OCI-LY7 (cell line): Measurements from ENCODE around the gene VWA5B1. TPM values are rescaled to one million over a fixed set of nuclear protein-coding genes. Genes with fewer than 3 reads are reported as not detected.

ENCODE experiments used
- BruUV-seq: library from RNA; stranded (reverse); fragments of 400-500 nt; replicated peaks from 2 replicates; lab custom pipeline; 2021; lab: Mats Ljungman, UMichigan
- CTCF ChIA-PET: fragments of 300-600 bp; sonication (Branson Sonifier 250); formaldehyde crosslinking; loops from one replicate; lab custom pipeline; 2022; ENCODE audit warnings: antibody characterized with exemption; ENCODE audit not compliant: unreplicated experiment; lab: Charles Lee
- POLR2A ChIA-PET: fragments of 300-600 bp; sonication (Branson Sonifier 250); formaldehyde crosslinking; loops from one replicate; lab custom pipeline; 2022; ENCODE audit warnings: antibody characterized with exemption; lab: Charles Lee
- DNase-seq: peaks from one replicate; pipeline ENCODE4 v3.0.0-alpha.2; 2015; ENCODE audit warnings: low spot score
- H2AFZ ChIP-seq: fragments of 200-600 bp; sonication (generic), shearing (Covaris generic); 2 replicates; pipeline ENCODE4 v1.6.1; 2014; ENCODE audit warnings: mild to moderate bottlenecking, antibody characterized with exemption, low read length, moderate library complexity
- H3K27ac ChIP-seq: fragments of 200-600 bp; sonication (generic); 2 replicates; pipeline ENCODE4 v1.5.1; 2014; ENCODE audit warnings: mixed run types, low read depth, mild to moderate bottlenecking, moderate library complexity, low read length, inconsistent platforms; ENCODE audit not compliant: poor library complexity, severe bottlenecking
- H3K36me3 ChIP-seq: fragments of 200-600 bp; sonication (generic); 2 replicates; pipeline ENCODE4 v1.6.1; 2014; ENCODE audit warnings: mild to moderate bottlenecking, antibody characterized with exemption, low read length, moderate library complexity, mixed read lengths; ENCODE audit not compliant: insufficient read depth
- H3K4me1 ChIP-seq: fragments of 200-600 bp; sonication (generic); 2 replicates; pipeline ENCODE4 v1.5.1; 2014; ENCODE audit warnings: mild to moderate bottlenecking, low read length; ENCODE audit not compliant: insufficient read depth, poor library complexity, severe bottlenecking
- H3K4me2 ChIP-seq: fragments of 200-600 bp; sonication (generic); 2 replicates; pipeline ENCODE4 v1.6.1; 2014; ENCODE audit warnings: mild to moderate bottlenecking, low read length
- H3K4me3 ChIP-seq: fragments of 200-600 bp; sonication (generic); 2 replicates; pipeline ENCODE4 v1.5.1; 2014; ENCODE audit warnings: mild to moderate bottlenecking, low read depth, low read length; ENCODE audit not compliant: poor library complexity, severe bottlenecking
- H3K79me2 ChIP-seq: fragments of 200-600 bp; sonication (generic); 2 replicates; pipeline ENCODE4 v1.6.1; 2016; ENCODE audit warnings: low read depth, mild to moderate bottlenecking, low read length, moderate library complexity, mixed read lengths; ENCODE audit not compliant: insufficient read depth
- H3K9me2 ChIP-seq: fragments of 200-600 bp; sonication (generic); 2 replicates; pipeline ENCODE4 v1.6.1; 2016; ENCODE audit warnings: mild to moderate bottlenecking, low read length, mixed read lengths; ENCODE audit not compliant: insufficient read depth
- H3K9me3 ChIP-seq: fragments of 200-600 bp; sonication (generic); 2 replicates; pipeline ENCODE4 v1.6.1; 2014; ENCODE audit warnings: mild to moderate bottlenecking, mixed run types, low read length, mixed read lengths
- H4K20me1 ChIP-seq: fragments of 200-600 bp; sonication (generic); 2 replicates; pipeline ENCODE4 v1.6.1; 2014; ENCODE audit warnings: mild to moderate bottlenecking, antibody characterized with exemption, low read length, moderate library complexity, mixed read lengths; ENCODE audit not compliant: insufficient read depth
- CTCF ChIP-seq: fragments of 200-600 bp; sonication (generic); conservative IDR thresholded peaks from 2 replicates; pipeline ENCODE4 v1.5.1; 2014; ENCODE audit warnings: mild to moderate bottlenecking, antibody characterized with exemption, low read length, moderate library complexity, mixed read lengths
- EZH2phosphoT487 ChIP-seq: fragments of 200-600 bp; sonication (generic); IDR thresholded peaks from 2 replicates; pipeline ENCODE4 v1.6.1; 2018; ENCODE audit warnings: low read depth, borderline replicate concordance, mild to moderate bottlenecking, mixed run types, antibody characterized with exemption, low read length, moderate library complexity, mixed read lengths
- intact Hi-C: fragments of 100-400 bp; cut with micrococcal nuclease; formaldehyde crosslinking; loops from one replicate; pipeline ENCODE4 v1.10.0; 2022; ENCODE audit not compliant: unreplicated experiment
- total RNA-seq, 2 experiments: library from RNA; depleted of rRNA in 1 of 2; stranded (reverse); fragments of >200 nt in 1 of 2; shearing (Covaris generic) in 1 of 2; gene quantifications; 2 replicates each; pipeline ENCODE4 v1.2.3, GENCODE V29; 2014 to 2022

The VWA5B1 gene
- total RNA-seq, 2 experiments from 2014 or later = 0.19 to 0.25 TPM

DNA sequence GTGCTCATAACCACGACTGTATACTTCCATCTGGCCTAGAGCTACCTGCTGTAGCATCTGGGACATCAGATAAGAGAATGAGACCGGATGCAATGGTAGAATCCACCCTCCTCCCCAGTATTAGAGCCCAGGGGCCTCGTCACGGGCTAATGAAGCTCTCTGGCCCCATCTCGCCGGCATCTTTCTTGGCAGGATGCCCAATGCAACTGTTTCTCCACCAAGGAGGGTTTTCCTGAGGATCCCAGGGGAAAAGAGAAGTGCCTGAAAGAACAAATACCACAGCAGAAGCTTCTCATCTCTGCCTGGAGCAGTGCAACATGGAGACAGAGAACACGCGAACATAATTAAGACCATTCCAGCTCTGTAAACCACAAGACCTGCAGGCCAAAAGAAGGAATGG lies 80.0 kb downstream of the VWA5B1 start:
- ChIA-PET POLR2A (interaction anchor here (1.1 kb wide), 1 partner anchor 13 kb away, joined by 3 read pairs; no protein-coding TSS in a partner anchor), CTCF (no interaction called here)
- no peak overlapping the region for H3K4me2 ChIP-seq
- no peak for DNase-seq
- no peaks in the 10 kb centered on the region for H4K20me1 ChIP-seq
- peaks cover 17% of the 10 kb centered on the region for H3K4me1 ChIP-seq
- H3K36me3 ChIP-seq = no peaks in the 10 kb centered on the region
- no peak overlapping the region for H3K4me3 ChIP-seq
- no peaks in the 10 kb centered on the region for H3K9me2 ChIP-seq
- no peak overlapping the region for H3K27ac ChIP-seq
- no peak for TF ChIP-seq CTCF
- TF ChIP-seq EZH2phosphoT487 = no peak
- intact Hi-C loops = no loop called here
- BruUV-seq = no TSS peak
- no peaks in the 10 kb centered on the region for H3K9me3 ChIP-seq
- no peaks in the 10 kb centered on the region for H3K79me2 ChIP-seq
- H2AFZ ChIP-seq = no peak overlapping the region

DNA sequence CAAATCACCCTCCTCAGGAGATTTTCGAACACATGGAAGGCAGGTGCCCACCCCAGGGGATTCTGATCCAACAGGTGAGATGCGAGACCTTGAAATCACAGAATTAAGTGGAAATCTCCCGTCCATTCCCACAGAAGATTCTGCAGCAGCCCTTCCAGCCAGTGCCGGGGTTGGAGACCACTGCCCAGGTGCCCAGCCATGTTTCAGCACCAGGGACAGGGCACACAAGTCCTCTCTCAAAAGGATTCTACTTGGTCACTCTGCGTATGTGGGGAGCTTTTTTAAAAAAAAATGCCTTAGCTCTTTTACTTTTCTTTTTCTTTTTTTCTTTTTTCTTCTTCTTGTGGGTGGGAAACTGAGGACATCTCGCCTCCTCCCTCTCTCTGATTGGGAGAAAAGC lies 80.7 kb downstream of the VWA5B1 start:
- H3K79me2 ChIP-seq = no peaks in the 10 kb centered on the region
- no peaks in the 10 kb centered on the region for H3K9me2 ChIP-seq
- no peak overlapping the region for H3K27ac ChIP-seq
- H4K20me1 ChIP-seq = no peaks in the 10 kb centered on the region
- intact Hi-C loops = no loop called here
- TF ChIP-seq EZH2phosphoT487 = no peak
- no peak for TF ChIP-seq CTCF
- DNase-seq = no peak
- no peak overlapping the region for H2AFZ ChIP-seq
- peaks cover 18% of the 10 kb centered on the region for H3K4me1 ChIP-seq
- no peak overlapping the region for H3K4me2 ChIP-seq
- H3K9me3 ChIP-seq = no peaks in the 10 kb centered on the region
- CTCF ChIA-PET = interaction anchor here (0.8 kb wide), 1 partner anchor 9 kb away, joined by 4 read pairs; no protein-coding TSS in a partner anchor
- no TSS peak for BruUV-seq
- no peak overlapping the region for H3K4me3 ChIP-seq
- H3K36me3 ChIP-seq = no peaks in the 10 kb centered on the region
- POLR2A ChIA-PET = interaction anchor here (1.1 kb wide), 1 partner anchor 12 kb away, joined by 3 read pairs; no protein-coding TSS in a partner anchor

- ChIA-PET CTCF (interaction anchor here (0.8 kb wide), 1 partner anchor 10 kb away, joined by 4 read pairs; no protein-coding TSS in a partner anchor), POLR2A (no interaction called here)
- H3K27ac ChIP-seq = no peak overlapping the region
- no peaks in the 10 kb centered on the region for H3K9me3 ChIP-seq
- no TSS peak for BruUV-seq
- intact Hi-C loops = no loop called here
- no peak overlapping the region for H2AFZ ChIP-seq
- H3K36me3 ChIP-seq = no peaks in the 10 kb centered on the region
- H4K20me1 ChIP-seq = no peaks in the 10 kb centered on the region
- H3K4me3 ChIP-seq = no peak overlapping the region
- no peaks in the 10 kb centered on the region for H3K9me2 ChIP-seq
- no peak for DNase-seq
- H3K4me2 ChIP-seq = no peak overlapping the region
- TF ChIP-seq EZH2phosphoT487 = no peak
- TF ChIP-seq CTCF = no peak
- H3K79me2 ChIP-seq = no peaks in the 10 kb centered on the region
- peaks cover 23% of the 10 kb centered on the region for H3K4me1 ChIP-seq
Observed at GRCh38 chr1:20371883-20372282, 81.2 kb downstream of the VWA5B1 start.
